GM23338 (cell line): ENCODE measurements around the gene VSTM2L. TPM values are rescaled to one million over a fixed set of nuclear protein-coding genes. Genes with fewer than 3 reads are reported as not detected.

ENCODE experiments used
- ATAC-seq: fragments of 200-7000 bp; cut with Tn5 transposase; 3 replicates; pipeline ENCODE4 v1.9.1; 2020
- DNase-seq: peaks from one replicate; pipeline ENCODE4 v3.0.0-alpha.2; 2015; ENCODE audit warnings: low spot score
- H2AFZ ChIP-seq: fragments of 200-600 bp; sonication (generic); 2 replicates; pipeline ENCODE4 v1.8.0; 2016; ENCODE audit warnings: antibody characterized with exemption, mild to moderate bottlenecking, moderate library complexity
- H3F3A ChIP-seq: fragments of 200-600 bp; sonication (generic); replicated peaks from 2 replicates; pipeline ENCODE4 v1.8.0; 2017; ENCODE audit warnings: antibody characterized with exemption, mixed run types, low read depth
- H3K27ac ChIP-seq: fragments of 200-600 bp; sonication (generic); 2 replicates; pipeline ENCODE4 v1.6.1; 2016; ENCODE audit warnings: low read depth
- H3K27me3 ChIP-seq: fragments of 200-600 bp; sonication (generic); 2 replicates; pipeline ENCODE4 v1.8.0; 2016; ENCODE audit warnings: mild to moderate bottlenecking, mixed run types, moderate library complexity; ENCODE audit not compliant: insufficient read depth
- H3K36me3 ChIP-seq: fragments of 200-600 bp; sonication (generic); 2 replicates; pipeline ENCODE4 v1.8.0; 2016; ENCODE audit warnings: mild to moderate bottlenecking; ENCODE audit not compliant: insufficient read depth
- H3K4me1 ChIP-seq: fragments of 200-600 bp; sonication (generic); 2 replicates; pipeline ENCODE4 v1.8.0; 2016; ENCODE audit warnings: mild to moderate bottlenecking, moderate library complexity; ENCODE audit not compliant: insufficient read depth
- H3K4me2 ChIP-seq: fragments of 200-600 bp; sonication (generic); 2 replicates; pipeline ENCODE4 v1.7.1; 2017; ENCODE audit warnings: mixed run types
- H3K4me3 ChIP-seq: fragments of 200-600 bp; sonication (generic); 2 replicates; pipeline ENCODE4 v1.6.1; 2016; ENCODE audit warnings: mixed run types
- H3K79me2 ChIP-seq: fragments of 200-600 bp; sonication (generic); replicated peaks from 2 replicates; pipeline ENCODE4 v1.8.0; 2017; ENCODE audit warnings: mild to moderate bottlenecking; ENCODE audit not compliant: insufficient read depth
- H3K9me2 ChIP-seq: fragments of 200-600 bp; sonication (generic); 2 replicates; pipeline ENCODE4 v1.8.0; 2017; ENCODE audit not compliant: insufficient read depth
- H4K20me1 ChIP-seq: fragments of 200-600 bp; sonication (generic); replicated peaks from 2 replicates; pipeline ENCODE4 v1.8.0; 2017; ENCODE audit warnings: mild to moderate bottlenecking; ENCODE audit not compliant: insufficient read depth
- H3K27ac Mint-ChIP-seq: 2 replicates; pipeline ENCODE4 v1.8.0; 2020; ENCODE audit warnings: inconsistent platforms, mild to moderate bottlenecking, moderate library complexity, mixed read lengths
- H3K27me3 Mint-ChIP-seq: 3 replicates; pipeline ENCODE4 v1.8.0; 2022; ENCODE audit warnings: low read depth, mild to moderate bottlenecking, moderate library complexity, mixed read lengths, inconsistent platforms; ENCODE audit not compliant: insufficient read depth, poor library complexity
- H3K36me3 Mint-ChIP-seq: 3 replicates; pipeline ENCODE4 v1.8.0; 2021; ENCODE audit warnings: low read depth, mild to moderate bottlenecking, inconsistent platforms, moderate library complexity, mixed read lengths
- H3K4me1 Mint-ChIP-seq: 3 replicates; pipeline ENCODE4 v1.8.0; 2020; ENCODE audit warnings: mild to moderate bottlenecking, inconsistent platforms, mixed read lengths
- H3K4me3 Mint-ChIP-seq: 3 replicates; pipeline ENCODE4 v1.8.0; 2021; ENCODE audit warnings: moderate library complexity, mild to moderate bottlenecking, inconsistent platforms, mixed read lengths
- H3K9me3 Mint-ChIP-seq: 3 replicates; pipeline ENCODE4 v1.8.0; 2020; ENCODE audit warnings: moderate library complexity, mild to moderate bottlenecking, inconsistent platforms, mixed read lengths
- CREB1 ChIP-seq: fragments of 250-450 bp; sonication (Bioruptor Pico); IDR thresholded peaks from 2 replicates; pipeline ENCODE4 v1.5.0; 2020; ENCODE audit warnings: low read depth, mild to moderate bottlenecking, moderate library complexity
- CTCF ChIP-seq, 2 experiments: fragments of 200-600 bp in 1 of 2; sonication (generic) in 1 of 2; conservative IDR thresholded peaks; 2 replicates each; pipeline versions ENCODE4 v1.5.1 to v1.6.1; 2016 to 2017; ENCODE audit warnings: antibody characterized with exemption in 2 of 2, low read depth in 2 of 2, mild to moderate bottlenecking in 2 of 2, moderate library complexity in 1 of 2
- ETS1 ChIP-seq: IDR thresholded peaks from 2 replicates; pipeline ENCODE4 v1.6.1; 2016; ENCODE audit warnings: antibody characterized with exemption
- EZH2 ChIP-seq: fragments of 200-600 bp; sonication (generic); IDR thresholded peaks from one replicate; pipeline ENCODE4 v1.8.0; 2017; ENCODE audit warnings: antibody characterized with exemption, mild to moderate bottlenecking, low read depth; ENCODE audit not compliant: unreplicated experiment
- EZH2phosphoT487 ChIP-seq: fragments of 200-600 bp; sonication (generic); IDR thresholded peaks from one replicate; pipeline ENCODE4 v1.8.1; 2018; ENCODE audit warnings: antibody characterized with exemption; ENCODE audit not compliant: unreplicated experiment
- POLR2AphosphoS5 ChIP-seq: IDR thresholded peaks from 2 replicates; pipeline ENCODE4 v1.6.1; 2016; ENCODE audit warnings: antibody characterized with exemption, low read depth
- REST ChIP-seq: IDR thresholded peaks from one replicate; pipeline ENCODE4 v1.6.1; 2018; ENCODE audit warnings: antibody characterized with exemption; ENCODE audit not compliant: unreplicated experiment
- STAT1 ChIP-seq: IDR thresholded peaks from one replicate; pipeline ENCODE4 v1.6.1; 2016; ENCODE audit warnings: antibody characterized with exemption; ENCODE audit not compliant: unreplicated experiment
- ZNF114 ChIP-seq: fragments of 250-450 bp; sonication (Bioruptor Pico); IDR thresholded peaks from 2 replicates; pipeline ENCODE4 v1.5.0; 2020; ENCODE audit warnings: mild to moderate bottlenecking, moderate library complexity
- polyA plus RNA-seq: library from polyadenylated mRNA; unstranded; fragments of >200 nt; fragmentation: Nextera tagmentation; extraction: Ambion mirVana; gene quantifications from 2 replicates; pipeline ENCODE4 v1.2.1, GENCODE V29; 2016
- total RNA-seq: library from RNA; depleted of rRNA; stranded (reverse); fragments of >200 nt; shearing (Covaris generic); gene quantifications from 2 replicates; pipeline ENCODE4 v1.2.3, GENCODE V29; 2014

VSTM2L gene
- total and polyA plus RNA-seq, 2 experiments from 2014 or later, result 0.60 to 1.9 TPM

GRCh38 chr20:37947943-37948342 lies 45.0 kb downstream of the VSTM2L start:
- ATAC-seq (no peak), DNase-seq (no peak)
- Histone ChIP-seq H3K27ac (no peak overlapping the region), H3K79me2 (no peaks in the 10 kb centered on the region), H3K4me2 (no peak overlapping the region), H4K20me1 (no peaks in the 10 kb centered on the region), H3K4me1 (peaks cover 5% of the 10 kb centered on the region; the same call in 1 of the 2 replicates), H3F3A (no peaks in the 10 kb centered on the region), H2AFZ (no peak overlapping the region), H3K9me2 (no peaks in the 10 kb centered on the region), H3K36me3 (no peaks in the 10 kb centered on the region), H3K4me3 (no peak overlapping the region), H3K27me3 (no peaks in the 10 kb centered on the region)
- H3K27ac Mint-ChIP-seq, result no peak overlapping the region
- TF ChIP-seq EZH2, result no peak
- TF ChIP-seq ETS1, result no peak
- no peak for TF ChIP-seq EZH2phosphoT487
- no peak for TF ChIP-seq POLR2AphosphoS5
- no peak for TF ChIP-seq CTCF (conservative IDR thresholded peaks at IDR 0.05; ENCODE audit: low read depth in 2 of 2)
- no peaks in the 10 kb centered on the region; the same call in 2 of the 3 replicates for H3K4me1 Mint-ChIP-seq
- H3K36me3 Mint-ChIP-seq, result no peaks in the 10 kb centered on the region; the same call in 2 of the 3 replicates
- peaks cover 4% of the 10 kb centered on the region for H3K27me3 Mint-ChIP-seq
- no peak overlapping the region for H3K4me3 Mint-ChIP-seq
- H3K9me3 Mint-ChIP-seq, result peaks cover 13% of the 10 kb centered on the region

- Histone ChIP-seq H4K20me1 (no peaks in the 10 kb centered on the region), H3K36me3 (no peaks in the 10 kb centered on the region), H3F3A (no peaks in the 10 kb centered on the region), H3K4me3 (no peak overlapping the region), H3K27me3 (no peaks in the 10 kb centered on the region), H3K4me2 (no peak overlapping the region), H3K79me2 (no peaks in the 10 kb centered on the region), H3K9me2 (no peaks in the 10 kb centered on the region), H3K4me1 (no peaks in the 10 kb centered on the region), H2AFZ (no peak overlapping the region; the same call in 1 of the 2 replicates), H3K27ac (no peak overlapping the region)
- ATAC-seq (no peak), DNase-seq (no peak)
- Mint-ChIP-seq H3K27ac (no peak overlapping the region), H3K36me3 (no peaks in the 10 kb centered on the region; the same call in 2 of the 3 replicates), H3K4me1 (no peaks in the 10 kb centered on the region), H3K4me3 (no peak overlapping the region), H3K27me3 (peaks cover 4% of the 10 kb centered on the region), H3K9me3 (peaks cover 13% of the 10 kb centered on the region)
- no peak for TF ChIP-seq CTCF (conservative IDR thresholded peaks at IDR 0.05; ENCODE audit: low read depth in 2 of 2)
- no peak for TF ChIP-seq ETS1
- TF ChIP-seq ZNF114 (CRISPR knock-in tag), result no peak
- TF ChIP-seq STAT1, result no peak
- no peak for TF ChIP-seq EZH2
- TF ChIP-seq REST, result no peak
- no peak for TF ChIP-seq CREB1 (CRISPR knock-in tag)
- TF ChIP-seq EZH2phosphoT487, result no peak
Measured at GRCh38 chr20:37948956-37949355, 46.0 kb downstream of the VSTM2L start.
